HTR-8/SVneo (cell line): ENCODE data around the gene IQCE.
A peak's percentile ranks its signal among the peaks of the same experiment; 100 is the strongest.

Source experiments
- DNase-seq: peaks from one replicate; pipeline ENCODE4 v3.0.0; 2011; ENCODE audit warnings: low spot score, mixed read lengths; ENCODE audit not compliant: insufficient read length
- FAIRE-seq: peaks from 2 replicates; lab custom pipeline; 2011; peaks lifted over from hg19 to GRCh38; lab: Jason Lieb, UNC

Gene IQCE

GRCh38 chr7:2640846-2641316 is 82.1 kb downstream of the IQCE start:
- no peak for FAIRE-seq
- no peak for DNase-seq

DNA sequence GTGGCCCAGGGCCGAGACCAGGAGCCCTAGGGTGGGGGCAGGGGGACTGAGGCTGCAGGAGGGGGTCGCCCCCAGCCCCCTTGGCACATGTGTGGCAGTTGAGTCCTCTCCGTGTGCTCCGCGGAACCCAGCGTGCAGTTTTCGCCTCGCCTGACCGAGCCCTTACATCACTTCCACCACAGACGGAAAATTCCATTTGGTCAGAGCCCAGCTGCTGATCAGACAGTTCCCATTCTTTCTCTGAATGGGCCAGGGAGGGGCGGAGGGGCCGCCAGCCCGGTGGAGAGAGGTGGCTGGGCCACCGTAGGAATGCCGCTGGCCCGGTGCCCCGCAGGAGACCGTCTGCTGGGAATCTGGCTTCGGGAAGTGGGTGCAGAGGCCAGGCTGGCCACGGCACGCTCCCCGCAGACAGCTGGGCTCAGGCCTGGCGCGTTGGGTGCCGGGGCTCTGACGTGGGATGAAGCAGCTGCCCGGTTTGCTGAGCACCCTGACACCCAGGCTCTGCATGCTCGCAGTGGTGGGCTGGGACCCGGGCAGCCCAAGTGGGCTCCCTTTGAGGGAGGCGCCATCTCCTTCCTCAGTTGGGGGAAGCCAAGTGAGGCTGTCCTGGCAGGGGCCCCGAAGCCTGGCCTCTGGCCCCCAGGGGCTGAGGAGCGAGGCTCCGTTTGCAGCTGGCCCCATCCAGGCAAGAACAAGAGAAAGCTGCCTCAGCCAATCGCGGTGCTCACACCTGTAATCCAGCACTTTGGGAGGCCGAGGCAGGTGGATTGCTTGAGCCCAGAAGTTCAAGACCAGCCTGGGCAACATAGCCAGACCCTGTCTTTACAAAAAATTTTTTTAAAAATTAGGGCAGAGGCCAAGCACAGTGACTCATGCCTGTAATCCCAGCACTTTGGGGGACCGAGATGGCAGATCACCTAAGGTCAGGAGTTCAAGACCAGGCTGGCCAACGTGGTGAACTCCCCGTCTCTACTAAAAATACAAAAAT is 82.9 kb downstream of the IQCE start:
- no peak for DNase-seq
- no peak for FAIRE-seq

DNA sequence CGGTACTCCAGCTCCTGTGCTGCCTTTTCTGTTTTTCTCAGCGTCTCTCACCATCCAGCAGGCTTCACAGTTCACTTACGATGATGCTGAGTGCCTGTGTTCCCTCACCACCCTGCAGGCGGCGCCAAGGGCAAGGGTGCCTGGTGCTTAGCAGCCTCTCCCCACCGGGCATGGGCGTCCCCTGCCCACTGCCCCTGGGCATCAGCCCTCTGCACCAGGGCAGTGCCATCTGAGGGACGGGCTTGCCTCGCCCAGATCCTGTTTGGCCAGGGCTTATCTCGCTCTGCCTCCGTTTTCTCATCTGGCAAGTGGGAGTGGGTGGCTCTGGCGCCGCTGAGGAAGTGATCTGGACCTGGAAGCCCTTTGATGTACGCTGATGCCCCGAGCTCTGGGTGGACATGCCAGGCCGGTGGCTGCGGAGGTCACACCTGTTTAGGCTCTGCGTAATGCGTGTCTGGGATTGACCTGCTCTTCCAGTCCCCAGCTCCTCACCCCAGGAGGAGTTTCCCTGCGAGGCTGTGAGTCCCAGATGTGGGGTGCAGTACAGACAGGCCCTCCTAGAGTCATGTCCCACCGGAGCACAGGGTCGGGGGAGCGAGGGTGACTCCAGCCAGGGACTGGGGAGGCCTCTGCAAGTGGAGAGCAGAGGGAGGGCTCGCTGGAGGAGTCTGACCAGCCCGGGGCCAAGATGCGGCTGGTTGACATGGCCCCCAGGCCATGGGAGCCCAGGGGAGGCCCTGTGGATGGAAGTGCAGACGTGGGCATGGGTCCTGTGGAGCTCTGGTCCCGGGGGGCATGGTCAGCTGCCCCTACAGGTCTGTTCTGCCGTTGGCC is 84.8 kb downstream of the IQCE start:
- FAIRE-seq: no peak
- no peak for DNase-seq

DNA sequence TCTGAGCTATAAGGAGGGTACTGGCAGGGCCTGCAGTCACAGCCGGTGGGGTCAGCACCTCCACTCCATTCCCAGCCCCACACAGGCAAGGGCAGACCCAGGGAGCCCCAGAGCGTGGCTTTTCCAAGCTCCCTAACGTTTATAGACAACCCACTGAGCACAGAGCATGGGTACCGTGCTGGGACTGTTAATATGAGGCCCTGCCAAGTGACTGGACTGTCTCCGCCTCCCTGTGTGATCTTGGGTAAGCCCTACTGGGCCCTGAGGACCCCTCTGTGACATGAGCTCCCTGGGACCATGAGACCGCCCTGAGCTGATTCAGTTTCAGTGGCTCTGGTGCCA is 85.4 kb downstream of the IQCE start:
- no peak for DNase-seq
- no peak for FAIRE-seq

GRCh38 chr7:2644562-2645273 is 85.9 kb downstream of the IQCE start:
- DNase-seq (no peak), FAIRE-seq (no peak)

- DNase-seq: no peak
- FAIRE-seq: no peak
These were observed 86.6 kb downstream of the IQCE start for GRCh38 chr7:2645274-2645868.

GRCh38 chr7:2646336-2646679 is 87.5 kb downstream of the IQCE start:
- DNase-seq: no peak
- FAIRE-seq: no peak

DNA sequence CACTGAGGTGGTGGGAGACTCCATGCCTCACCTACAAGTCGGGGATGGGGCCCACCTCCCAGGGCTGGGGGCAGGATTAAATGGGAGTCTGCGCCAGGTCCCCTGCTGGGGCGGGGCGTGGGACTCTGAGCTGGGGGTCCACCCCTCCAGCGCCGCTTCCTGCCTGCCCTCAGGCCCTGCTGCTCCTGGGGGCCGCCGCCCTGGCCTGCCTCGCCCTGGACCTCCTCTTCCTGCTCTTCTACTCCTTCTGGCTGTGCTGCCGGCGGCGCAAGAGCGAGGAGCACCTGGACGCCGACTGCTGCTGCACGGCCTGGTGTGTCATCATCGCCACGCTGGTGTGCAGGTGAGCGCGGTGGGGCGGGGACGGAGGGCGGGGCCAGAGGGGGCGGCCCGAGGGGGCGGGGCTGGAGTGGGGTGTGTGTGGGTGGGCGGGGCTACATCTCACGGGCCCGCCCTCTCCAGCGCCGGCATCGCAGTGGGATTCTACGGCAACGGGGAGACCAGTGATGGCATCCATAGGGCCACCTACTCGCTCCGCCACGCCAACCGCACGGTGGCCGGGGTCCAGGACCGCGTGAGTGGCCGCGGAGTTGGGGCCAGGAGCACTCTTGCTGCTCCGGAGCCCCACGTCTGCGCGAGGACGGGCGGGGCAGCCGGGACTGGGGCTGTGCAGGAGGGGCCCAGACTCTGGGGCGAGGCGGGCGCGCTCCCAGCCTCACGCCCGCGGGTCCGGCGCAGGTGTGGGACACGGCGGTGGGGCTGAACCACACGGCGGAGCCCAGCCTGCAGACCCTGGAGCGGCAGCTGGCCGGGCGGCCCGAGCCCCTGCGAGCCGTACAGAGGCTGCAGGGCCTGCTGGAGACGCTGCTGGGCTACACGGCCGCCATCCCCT is 88.1 kb downstream of the IQCE start:
- DNase-seq (no peak), FAIRE-seq (no peak)

- FAIRE-seq (no peak), DNase-seq (no peak)
These were observed 88.9 kb downstream of the IQCE start for GRCh38 chr7:2647594-2648172.

- peak; percentile 38 for FAIRE-seq
- no peak for DNase-seq
These were observed 90.5 kb downstream of the IQCE start for GRCh38 chr7:2649139-2649838.

GRCh38 chr7:2649991-2650390 is 91.2 kb downstream of the IQCE start:
- DNase-seq (no peak), FAIRE-seq (no peak)

- DNase-seq (no peak), FAIRE-seq (no peak)
These were observed 91.7 kb downstream of the IQCE start for GRCh38 chr7:2650451-2650850.

- FAIRE-seq: no peak
- DNase-seq: no peak
These were observed 92.6 kb downstream of the IQCE start for GRCh38 chr7:2651336-2651735.

DNA sequence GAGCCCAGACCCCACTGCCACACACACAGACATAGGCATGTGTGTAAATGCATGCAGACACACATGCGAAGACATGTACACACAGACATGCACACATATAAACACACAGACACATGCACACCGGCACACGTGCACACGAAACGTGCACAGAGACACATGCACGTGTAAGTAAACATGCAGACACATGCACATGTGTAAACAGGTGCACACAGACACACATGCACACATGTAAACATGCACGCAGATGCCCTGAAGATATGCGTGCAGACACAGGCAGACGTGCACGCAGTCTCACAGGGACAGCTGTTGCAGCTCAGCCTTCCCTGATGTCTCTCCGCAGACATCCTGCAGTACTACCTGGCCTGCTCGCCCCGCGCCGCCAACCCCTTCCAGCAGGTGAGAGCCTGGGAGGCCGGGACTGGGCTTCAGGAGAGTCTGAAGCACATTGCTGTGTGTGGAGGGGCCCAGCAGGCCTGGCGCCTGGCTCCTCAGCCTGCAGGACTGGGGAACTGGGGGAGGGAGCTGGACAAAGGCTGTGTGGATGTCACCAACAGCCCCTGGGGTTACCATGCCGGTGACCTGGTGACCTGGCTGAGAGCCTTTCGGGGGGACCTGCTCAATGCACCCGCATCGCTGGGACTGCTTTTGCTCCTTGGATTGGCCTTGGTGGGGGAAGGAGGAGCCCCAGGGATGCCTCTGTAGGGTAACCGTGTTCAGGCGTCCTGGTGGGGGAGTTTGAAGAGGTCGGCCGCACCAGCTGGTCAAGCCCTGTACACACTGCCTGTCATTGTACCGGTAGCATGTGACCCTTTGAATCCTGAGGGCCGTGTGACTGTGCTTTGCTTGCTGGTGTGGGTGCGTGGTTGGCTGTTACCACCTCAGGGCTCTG is 93.3 kb downstream of the IQCE start:
- FAIRE-seq: peak; percentile 96

GRCh38 chr7:2652736-2653060 is 93.9 kb downstream of the IQCE start:
- no peak for DNase-seq
- FAIRE-seq: peak; percentile 38

More for the DNA sequence above, 93.3 kb downstream of the IQCE start:
- DNase-seq: no peak

DNA sequence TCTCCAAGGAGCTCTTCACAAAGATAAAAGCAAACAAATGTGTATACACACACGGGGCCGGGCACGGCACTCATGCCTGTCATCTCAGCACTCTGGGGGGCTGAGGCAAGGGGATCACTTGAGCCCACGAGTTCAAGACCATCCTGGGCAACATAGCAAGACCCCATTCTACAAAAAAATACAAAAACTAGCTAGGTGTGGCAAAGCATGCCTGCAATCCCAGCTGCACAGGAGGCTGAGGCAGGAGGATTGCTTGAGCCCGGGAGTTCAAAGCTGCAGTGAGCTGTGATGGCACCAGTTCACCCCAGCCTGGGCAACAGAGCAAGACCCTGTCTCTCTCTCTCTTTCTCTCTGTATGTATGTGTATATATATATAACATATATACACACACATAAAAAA is 95.3 kb downstream of the IQCE start:
- no peak for DNase-seq
- no peak for FAIRE-seq

GRCh38 chr7:2655870-2656614 is 97.3 kb downstream of the IQCE start:
- FAIRE-seq: no peak
- DNase-seq: no peak
